Measurements from ENCODE around the gene COL15A1.

Gene COL15A1

DNA sequence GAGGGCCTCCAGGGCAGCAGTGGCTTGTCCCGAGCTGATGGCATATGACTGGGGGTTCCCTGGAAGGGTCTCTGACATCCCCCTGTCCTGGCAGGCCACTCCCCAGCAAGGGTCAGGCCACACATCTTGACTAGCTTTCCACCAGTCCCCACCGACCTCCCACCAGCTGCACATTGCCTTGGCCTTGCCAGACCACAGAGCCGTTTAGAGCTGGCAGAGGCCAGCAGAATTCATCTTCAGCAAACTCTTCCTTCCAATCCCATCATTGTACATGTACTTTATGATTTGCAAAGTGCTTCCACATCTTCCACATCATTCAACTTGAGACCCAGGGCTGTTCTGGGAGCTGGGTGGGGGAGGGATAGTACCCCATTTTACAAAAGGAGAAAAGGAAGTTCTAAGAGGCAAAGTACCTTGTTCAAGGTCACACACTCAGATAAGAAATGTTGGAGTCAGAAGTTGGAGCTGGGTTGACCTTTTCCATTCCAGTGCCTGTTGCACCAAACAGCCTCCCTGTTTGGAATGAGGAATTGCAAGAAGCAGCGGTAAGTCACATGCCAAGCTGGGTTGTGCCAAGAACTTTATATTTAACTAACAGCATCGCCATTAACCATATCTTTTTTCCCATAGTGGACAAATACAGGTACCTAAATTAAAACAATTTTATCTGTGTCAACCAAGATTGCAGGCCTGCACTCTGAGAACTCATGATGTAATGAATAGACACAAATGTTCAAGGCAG lies 25.8 kb upstream of the COL15A1 start:
- no peak for DNase-seq

DNA sequence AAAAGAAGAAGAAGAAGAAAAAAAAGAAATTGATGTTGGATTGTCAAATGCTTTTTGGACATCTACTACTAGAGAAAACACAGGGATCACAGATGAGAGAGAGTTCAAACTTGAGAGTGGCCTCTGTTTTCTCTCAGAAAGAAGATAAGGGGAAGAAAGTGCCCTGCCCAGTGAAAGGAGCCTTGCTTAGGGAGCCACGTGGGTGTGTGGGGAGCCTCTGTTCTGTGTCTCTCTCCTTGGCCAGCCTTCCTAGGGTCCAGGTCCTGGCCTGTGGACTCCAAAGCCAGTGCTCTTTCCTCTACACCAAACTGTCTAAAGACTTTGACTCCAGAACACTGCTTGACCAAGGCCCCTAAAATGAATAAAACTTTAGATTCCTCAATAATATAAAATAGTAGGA lies 22.0 kb upstream of the COL15A1 start:
- no peak for DNase-seq

DNA sequence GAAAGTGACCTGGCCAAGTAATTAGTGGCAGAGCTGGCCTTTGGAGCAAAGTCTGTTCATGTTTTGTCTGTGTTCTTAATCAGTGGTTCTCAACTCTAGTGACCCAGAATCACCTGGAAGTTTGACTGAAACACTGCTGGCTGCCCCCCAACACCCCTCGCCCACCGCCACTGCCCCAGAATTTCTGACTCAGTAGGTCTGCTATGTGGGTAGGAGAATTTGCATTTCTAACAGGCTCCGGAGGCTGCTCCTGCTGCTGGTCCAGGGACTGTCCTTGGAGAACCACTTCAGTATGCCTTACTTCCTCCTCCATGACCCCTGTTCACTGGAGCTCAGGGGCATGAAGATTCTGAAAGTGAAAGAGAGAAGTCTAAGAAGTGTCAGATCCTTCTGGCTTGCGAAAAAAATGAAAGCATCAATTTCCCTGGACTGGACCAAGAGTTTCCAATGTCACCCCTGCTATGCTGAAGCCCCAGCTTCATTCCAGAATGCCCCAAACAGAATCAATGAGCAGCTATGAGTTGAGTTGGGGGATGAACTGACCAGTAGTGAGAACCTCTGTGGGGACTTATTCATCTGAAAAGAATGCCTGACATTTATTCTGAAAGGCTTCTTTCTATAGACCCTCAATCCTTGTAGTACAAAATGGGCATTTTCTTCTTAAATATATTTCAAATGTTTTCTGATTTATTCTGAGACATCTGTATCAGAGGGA lies 20.8 kb upstream of the COL15A1 start:
- peak; percentile 26 for DNase-seq

DNA sequence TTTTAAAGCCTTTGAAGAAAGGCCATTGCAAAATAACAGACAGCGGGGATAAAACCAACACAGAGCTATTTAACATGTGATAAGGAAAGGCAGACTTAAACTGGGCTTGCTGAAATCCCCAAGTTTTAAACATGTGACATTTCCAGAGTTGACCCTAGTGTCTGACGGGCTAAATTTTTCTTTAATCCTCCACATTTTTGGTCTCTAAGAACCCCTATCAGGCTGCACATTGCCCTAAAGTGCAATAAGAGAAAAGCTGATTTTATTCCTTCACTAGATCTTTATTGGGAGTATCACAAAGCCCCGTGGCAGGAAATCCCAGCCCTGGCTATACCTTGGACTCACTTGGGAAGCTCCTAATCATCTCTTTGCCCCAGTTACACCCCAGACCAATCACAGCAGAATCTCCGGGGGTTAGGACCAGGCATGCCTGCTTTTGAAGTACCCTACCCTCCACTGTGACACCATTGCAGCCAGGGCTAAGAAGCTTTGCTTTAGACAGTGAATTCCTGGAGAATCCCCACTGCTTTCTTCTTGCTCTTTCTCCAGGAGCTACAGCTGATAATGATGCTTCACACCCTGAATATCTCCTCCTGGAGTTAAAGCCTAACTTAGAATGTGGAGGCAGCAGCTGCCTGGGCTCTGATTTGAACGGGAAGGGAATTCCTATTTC lies 20.1 kb upstream of the COL15A1 start:
- no peak for DNase-seq

DNA sequence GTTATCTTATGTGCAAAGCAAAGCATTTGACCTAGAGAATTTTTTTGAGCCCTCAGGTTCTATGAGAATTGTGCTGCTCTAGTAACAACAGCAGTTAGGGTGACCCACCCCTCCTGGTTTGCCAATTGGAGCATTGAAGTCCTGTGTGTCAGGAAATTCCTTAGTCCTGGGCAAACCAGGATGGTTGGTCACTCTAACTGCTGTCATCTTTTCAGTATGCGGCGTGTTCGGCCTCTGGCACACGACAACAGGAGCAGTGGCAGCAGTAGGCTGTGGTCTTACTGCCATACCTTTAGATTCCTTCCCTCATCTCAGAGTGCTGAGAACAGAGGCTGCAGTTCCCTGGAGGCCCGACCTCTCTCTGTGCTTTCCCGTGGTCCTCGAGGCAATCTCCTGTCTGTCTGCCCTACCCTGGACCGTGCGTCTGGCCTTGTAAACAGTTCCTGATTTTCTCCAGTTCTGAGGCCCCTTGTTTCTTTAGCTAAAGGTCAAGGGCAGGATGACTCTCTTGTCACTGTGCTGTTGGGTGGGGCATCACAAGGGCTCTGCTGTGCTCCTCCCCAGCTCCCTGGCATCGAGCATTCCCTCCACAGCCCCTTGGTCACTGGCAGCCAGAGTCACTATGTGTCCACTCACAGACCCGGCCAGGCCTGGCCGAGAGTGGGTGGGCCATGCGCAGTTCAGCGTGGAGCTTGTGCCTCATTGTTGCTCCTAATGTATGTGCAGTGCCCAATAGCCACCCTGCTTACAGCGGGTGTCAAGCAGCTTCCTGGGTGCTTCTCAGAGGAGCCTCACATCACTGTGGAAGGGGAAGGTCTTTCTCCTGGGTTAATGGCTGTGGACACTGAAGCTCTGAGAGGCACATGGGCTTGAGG lies 18.5 kb upstream of the COL15A1 start:
- no peak for DNase-seq

DNA sequence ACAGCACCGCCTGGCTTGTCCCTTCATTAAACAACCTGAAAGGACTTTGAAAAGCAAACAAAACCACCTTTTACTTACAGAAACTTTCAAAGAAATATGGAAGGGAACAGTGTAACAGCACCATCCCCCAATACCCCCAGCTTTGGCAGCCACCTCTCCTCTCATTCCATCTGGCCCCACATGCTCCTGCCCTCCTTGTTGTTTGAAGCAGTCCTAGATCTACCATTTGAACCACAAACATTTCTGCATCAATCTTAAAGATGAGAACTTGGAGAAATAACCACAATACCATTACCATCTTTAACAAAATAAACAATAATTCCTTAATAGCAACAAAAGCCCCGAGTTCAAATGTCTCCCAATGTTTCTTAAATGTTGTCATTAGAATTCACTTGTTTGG lies 17.8 kb upstream of the COL15A1 start:
- no peak for DNase-seq

DNA sequence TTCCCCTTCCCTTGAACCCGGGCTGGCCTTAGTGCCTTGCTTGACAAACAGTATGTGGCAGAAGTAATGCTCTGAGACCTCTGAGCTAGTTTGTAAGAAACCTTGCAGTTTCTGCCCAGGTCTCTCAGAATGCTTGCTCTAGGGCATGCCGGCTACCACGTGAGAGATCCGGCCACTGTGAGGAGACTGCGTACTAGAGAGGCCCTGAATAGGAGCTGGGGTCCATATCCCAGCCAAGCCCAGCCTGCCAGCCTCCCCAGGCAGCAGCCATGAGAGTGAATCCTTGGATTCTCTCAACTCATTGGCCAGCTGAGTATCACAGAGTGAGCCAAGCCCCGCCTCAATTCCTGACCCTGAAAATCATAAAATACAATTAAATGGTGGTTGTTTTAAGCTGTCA lies 16.0 kb upstream of the COL15A1 start:
- no peak for DNase-seq

DNA sequence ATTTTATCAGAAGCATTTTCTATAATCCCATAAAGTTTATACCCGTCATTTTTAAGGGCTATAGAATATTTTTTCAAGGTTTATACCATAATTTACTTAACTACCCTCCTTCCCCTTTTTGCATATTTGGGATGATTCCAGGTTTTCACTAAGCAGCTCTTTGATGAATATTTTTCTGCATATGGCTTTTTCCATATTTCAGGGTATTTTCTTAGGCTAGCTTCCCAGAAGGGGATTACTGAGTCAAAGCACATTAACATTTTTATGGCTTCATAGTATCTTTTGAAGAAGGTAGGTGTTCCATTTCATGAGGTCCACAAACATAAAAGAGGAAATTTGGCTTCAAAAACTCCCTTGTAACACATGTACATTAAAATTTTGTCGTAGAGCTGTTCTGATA lies 14.6 kb upstream of the COL15A1 start:
- DNase-seq: no peak

DNA sequence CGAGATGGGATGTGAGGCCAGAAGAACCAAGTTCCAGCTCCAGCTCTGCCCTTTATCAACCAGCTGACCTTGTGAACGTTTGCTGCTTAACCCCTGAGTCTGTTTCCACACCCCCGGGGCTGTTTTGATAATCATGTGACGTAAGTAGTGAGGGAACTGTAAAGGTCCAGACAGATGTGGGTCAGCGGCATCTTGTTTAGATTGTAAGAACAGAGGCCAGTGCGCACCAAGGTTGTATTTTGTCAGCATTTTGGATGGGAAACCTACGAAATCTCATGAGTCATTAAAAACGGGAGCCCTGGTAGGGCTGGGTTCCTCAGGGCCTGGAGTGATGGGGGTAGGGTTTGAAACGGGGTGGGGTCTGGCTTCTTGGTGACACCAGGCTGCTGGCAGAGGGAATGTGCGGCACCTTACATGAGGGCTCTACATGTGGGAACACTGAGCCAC lies 13.8 kb upstream of the COL15A1 start:
- DNase-seq: no peak

DNA sequence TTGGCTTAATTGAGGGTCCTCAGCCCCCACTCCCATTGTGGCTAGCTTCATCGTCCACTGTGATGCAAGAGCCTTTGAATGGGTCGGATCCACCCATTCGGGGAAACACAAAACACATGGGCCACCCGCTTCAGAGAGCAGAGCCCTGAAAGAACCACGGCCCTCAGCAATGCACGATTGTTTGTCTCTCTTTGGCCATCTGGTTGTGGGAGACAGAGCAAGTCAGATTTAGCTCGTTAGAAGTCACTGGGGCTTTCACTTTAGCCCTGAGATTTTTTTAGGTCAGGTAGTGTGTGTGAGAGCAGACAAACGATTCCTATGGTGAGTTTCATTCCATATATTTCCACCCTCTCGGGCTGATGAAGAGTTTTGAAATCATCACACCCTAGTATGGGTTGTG lies 12.9 kb upstream of the COL15A1 start:
- no peak for DNase-seq

DNA sequence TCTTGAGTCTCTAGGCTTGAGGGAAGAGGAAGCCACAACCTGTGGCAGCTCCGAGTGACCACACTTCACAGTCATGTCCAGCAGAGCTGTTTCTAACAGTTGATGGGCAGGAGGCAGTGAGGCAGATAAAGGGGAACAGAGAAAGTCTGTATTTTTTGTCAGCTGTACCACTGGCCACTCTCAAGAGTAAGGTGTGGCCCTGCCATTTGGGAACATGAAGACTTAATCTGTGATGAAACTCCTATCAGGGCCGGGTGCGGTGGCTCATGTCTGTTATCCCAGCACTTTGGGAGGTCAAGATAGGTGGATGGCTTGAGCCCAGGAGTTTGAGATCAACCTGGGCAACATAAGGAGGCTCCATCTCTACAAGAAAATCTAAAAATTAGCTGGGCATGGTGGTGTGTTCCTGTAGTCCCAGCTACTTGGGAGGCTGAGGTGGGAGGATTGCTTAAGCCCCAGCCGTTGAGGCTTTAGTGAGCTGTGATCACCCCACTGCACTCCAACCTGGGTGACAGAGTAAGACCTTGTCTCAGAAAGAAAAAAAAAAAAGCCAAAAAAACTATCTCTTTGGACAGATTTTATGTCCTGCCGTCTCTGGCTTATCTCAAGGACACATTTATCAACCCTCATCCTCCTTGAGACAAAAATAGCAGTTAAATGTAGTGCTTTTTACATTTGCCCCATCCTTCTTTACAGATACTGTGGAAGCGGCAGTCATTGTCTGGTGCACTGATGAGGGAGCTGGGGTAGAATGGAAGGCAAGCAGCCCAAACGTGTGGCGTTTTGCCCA lies 11.9 kb upstream of the COL15A1 start:
- DNase-seq: no peak

DNA sequence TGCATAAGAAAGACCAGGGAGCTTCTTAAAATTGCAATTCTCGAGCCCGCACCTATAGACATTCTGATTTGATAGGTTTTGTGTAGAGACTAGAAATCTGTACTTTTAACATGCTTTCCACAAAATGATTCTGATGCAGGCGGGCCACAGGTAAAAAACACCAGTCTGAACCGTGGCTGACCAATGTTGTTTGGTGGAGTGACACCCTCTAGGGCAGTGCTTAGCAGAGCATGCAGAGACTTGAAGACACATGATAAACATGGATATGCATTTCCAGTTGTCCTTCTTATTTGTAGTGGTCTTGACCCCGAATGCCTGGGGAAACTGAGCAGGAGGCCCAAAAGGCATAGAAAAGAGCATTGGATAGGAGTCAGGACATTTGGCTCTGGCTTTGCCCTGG lies 10.5 kb upstream of the COL15A1 start:
- DNase-seq: no peak

DNA sequence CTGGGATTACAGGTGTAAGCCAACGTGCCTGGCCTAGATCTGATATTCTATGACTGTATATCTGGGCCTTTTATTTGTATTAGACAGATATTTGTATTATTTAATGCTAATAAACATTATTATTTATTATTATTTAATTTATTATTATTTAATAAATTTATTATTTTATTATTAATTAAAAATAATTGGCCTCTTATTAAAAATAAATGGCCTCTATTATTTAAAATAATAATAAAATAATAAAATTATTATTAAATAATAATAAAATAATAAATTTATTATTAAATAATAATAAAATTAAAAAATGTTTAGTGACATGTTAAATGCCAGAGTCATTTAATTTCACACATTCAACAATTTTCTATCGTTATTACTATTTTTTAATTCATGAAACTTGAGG lies 9.8 kb upstream of the COL15A1 start:
- DNase-seq: no peak

DNA sequence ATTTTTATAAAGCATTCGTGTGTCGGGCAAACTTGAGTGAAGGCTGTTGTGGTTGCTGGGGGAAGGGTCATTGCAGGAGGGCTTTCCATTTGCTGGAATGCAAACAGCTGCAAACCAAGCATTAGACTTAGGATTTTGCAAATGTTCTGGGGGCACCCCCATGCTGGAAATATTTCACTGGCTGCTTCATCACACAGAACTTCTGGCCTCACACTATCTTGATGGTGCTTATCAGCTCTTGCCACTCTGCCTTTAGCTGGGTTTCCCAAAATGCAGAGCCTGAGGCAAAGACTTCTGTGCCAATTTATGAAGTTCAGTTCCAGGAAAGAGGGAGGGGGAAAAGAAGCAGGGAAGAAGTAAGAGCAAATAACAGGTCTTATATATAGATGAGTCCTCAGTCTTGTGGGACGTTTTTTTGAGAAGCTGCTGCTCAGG lies 8.6 kb upstream of the COL15A1 start:
- no peak for DNase-seq

DNA sequence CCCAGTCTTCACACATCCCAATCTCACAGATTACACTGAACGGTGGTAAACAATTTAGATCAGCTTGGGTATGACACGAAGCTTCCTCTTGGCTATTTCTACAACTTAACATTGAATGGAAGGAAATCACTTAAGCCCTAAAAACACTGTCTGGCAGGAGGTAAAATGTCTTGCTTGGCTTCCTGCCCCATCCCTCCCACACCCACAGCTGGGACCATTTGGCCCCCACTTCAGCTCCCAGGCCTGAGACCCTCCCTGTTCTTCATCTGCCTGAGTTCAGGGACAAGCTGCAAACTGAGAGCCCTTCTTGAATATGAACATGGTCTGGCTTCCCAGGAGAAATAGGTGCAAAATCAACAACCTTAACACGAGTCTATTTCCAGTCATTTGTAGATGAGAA lies 3.4 kb upstream of the COL15A1 start:
- no peak for DNase-seq

DNA sequence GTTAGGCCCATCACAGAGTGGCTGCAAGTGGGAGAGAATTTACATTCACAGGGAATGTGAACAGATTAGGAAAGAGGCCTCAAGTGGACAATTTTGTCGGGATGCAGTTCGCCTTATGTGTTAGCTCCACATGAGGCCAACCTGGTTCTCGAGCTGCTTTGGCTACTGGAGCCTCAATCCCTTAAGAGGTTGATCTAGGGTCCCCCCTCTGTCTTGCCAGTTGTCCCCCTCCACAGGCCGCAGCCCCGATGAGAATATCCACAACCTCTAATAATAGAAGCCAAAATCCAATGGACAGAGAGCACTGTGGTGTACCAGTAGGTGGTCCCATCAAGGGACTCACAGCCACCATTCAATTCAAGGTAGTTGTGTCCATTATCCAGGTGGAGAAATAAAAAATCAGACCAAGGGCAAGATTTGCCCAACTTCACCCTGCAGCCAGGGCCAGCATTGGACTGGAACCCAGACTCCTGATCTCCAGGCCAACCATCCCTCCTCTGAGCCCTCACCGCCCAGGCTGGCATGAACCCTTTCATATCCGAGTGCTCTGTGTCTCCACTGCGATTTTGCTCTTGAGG lies 1.7 kb upstream of the COL15A1 start:
- no peak for DNase-seq

DNA sequence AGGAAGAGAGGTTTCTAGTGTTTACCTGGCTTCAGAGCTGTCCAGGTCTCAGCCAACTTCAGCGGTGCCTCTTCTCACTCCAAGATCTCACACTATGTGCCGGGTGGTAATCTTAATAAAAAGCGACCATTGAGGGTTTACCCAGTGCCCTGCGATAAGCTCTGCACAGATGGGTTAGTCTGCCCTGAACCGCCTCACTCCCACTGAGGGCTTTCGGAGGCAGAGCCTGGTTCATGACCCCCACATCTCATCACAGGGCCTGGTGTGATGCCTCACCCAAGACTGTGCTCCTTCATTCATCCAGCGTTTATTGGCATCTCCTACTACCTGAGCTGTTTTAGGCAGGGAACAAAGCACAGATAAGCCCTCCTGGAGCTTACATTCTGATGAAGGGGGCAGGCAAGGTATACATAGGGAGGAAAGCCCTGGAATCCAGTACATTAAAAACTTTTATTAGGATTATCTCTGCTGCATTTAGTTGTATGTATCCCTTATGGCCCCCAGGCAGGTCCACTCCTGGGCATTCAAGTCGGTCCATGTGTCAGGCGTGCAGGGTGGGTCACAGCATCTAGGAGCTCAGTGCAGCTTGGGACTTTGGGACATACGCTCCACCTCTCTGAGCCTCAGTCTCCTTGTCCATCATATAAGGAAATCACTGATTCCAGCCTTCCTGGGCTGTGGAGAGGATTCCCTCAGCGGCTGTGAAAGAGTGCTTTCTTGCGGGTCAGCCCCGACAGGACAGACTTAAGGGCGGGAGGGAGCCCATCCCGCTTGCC lies 613 bp upstream of the COL15A1 start:
- DNase-seq: no peak

DNA sequence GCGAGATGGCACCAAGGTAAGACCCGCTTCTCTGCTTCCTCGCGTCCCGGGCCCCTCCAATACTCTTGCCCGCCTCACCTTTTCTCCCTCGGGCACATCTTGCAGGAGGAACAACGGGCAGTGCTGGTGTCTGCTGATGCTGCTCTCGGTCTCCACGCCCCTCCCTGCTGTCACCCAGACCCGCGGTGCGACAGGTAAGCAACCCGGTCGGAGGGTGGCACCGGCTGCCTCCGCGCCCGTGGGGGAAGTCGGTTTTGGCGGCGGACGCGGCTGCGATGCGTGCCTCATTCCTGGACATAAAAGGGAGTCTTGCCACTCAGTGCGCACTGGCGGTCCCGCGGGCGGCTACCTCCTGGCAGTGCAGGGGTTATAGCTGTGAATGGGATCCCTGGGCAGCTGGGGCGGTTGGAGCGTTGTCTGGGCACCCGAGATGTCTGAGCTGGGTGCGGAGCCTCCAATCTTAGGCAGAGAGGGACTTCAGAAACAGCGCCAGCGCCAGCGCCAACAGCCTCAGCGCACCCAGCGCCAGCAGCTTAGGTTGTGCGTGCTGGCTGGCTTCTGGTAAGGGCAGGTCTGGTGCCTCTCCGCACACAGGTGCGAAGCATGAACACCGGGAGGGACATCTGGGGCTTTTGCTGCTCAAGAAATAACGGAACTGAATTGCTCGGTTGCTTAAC lies 488 bp downstream of the COL15A1 start:
- DNase-seq: peak; percentile 31

DNA sequence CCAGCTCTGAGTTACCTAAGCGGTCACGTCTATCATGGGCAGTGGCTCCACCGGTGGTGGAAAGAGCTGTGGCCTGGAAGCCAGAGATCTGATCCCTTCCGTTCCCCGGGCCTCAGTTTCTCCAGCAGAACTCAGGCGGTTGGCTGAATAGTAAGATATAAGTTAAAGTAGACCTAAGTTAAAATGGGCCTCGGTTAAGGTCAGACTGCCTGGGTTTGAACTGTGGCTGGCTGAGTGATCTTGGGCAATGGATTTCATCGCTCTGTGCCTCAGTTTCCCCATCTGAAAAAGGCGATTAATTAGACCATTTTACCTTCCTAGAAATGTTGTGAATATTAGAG lies 997 bp downstream of the COL15A1 start:
- DNase-seq: no peak

DNA sequence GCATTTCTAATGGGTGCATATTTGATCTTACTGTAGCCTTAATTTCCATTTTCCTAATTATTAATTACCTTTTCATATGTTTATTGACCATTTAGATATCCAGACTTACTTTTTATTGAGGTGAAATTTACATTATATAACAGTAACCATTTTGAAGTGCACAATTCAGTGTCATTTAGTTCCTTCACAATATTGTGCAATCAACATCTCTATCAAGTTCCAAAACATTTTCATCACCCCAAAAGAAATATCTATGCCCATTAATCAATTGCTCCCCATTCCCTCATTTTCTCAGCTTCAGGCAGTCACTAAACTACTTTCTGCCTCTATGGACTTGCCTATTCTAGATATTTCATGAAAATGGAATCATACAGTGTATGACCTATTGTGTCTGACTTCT lies 5.9 kb downstream of the COL15A1 start:
- no peak for DNase-seq

DNA sequence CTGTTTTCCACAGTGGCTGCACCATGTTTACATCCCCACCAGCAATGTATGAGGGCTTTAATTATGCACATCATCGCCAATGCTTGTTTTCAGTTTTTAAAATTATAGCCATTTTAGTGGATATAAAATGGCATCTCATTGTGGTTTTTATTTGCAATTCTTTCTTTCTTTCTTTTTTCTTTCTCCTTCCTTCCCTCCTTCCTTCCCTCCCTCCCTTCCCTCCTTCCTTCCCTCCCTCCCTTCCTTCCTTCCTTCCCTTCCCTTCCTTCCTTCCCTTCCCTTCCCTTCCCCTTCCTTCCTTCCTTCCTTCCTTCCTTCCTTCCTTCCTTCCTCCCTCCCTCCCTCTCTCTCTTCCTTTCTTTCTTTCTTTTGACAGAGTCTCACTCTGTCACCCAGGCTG lies 6.6 kb downstream of the COL15A1 start:
- DNase-seq: no peak
